ENCODE data around the gene COL5A1.

Gene COL5A1

GRCh38 chr9:134730011-134730760, 88.6 kb downstream of the COL5A1 start:
- no peak for TF ChIP-seq RAD21 (IDR thresholded peaks at IDR 0.05; ENCODE audit: low read depth)
- TF ChIP-seq TAF1 (IDR thresholded peaks at IDR 0.05; ENCODE audit: low read depth), result no peak
- no peak for TF ChIP-seq EP300 (IDR thresholded peaks at IDR 0.05; ENCODE audit: borderline replicate concordance)

- TF ChIP-seq EGR1 (IDR thresholded peaks at IDR 0.05), result no peak
- no peak for TF ChIP-seq CREB1 (IDR thresholded peaks at IDR 0.05; ENCODE audit: low read depth)
Measured at GRCh38 chr9:134730761-134731496, 89.3 kb downstream of the COL5A1 start.

- TF ChIP-seq YY1 (IDR thresholded peaks at IDR 0.05; ENCODE audit: low read depth) (no peak), NFIC (IDR thresholded peaks at IDR 0.05) (no peak), TAF1 (IDR thresholded peaks at IDR 0.05; ENCODE audit: low read depth) (no peak), FOXM1 (IDR thresholded peaks at IDR 0.05; ENCODE audit: borderline replicate concordance, low read depth) (no peak)
Measured at GRCh38 chr9:134731497-134732391, 90.1 kb downstream of the COL5A1 start.

DNA sequence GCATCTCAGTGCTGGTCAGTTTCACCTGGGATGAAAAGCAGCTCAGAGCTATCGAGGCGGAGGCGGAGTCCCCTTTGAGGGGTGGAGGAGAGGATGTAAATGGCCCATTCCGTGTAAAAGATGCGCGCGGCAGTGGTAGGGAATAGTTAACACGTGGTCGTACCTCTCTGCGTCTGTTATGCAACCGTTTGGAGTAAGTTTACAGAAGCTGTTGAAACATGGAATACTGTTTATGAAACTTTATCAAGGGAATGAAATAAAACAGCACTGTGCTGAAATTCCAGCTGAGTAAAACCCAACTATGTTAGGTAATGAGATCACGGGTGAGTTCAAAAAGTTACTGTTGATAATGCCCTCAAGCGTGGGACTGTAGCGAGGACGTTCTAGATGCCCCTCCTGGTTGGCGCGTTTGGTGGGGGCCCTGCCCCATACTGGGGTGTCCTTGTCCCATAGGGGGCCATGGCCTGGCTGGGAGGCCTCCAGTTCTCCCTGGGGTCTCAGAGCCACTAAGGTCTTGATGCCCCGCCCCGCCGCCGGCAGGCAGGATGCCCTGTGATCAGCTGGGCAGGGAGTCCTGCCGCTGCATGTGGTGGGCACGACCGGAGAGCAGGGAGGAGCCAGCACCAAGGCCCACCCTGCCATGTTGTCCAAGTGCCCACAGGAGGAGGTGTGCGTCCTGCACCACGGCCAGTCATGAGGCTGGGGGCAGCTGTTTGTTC, 90.9 kb downstream of the COL5A1 start:
- TF ChIP-seq EP300 (IDR thresholded peaks at IDR 0.05; ENCODE audit: borderline replicate concordance) (no peak), CREB1 (IDR thresholded peaks at IDR 0.05; ENCODE audit: low read depth) (no peak), TCF12 (IDR thresholded peaks at IDR 0.05; ENCODE audit: low read depth) (no peak), YY1 (IDR thresholded peaks at IDR 0.05; ENCODE audit: low read depth) (no peak), NFIC (IDR thresholded peaks at IDR 0.05) (no peak)

DNA sequence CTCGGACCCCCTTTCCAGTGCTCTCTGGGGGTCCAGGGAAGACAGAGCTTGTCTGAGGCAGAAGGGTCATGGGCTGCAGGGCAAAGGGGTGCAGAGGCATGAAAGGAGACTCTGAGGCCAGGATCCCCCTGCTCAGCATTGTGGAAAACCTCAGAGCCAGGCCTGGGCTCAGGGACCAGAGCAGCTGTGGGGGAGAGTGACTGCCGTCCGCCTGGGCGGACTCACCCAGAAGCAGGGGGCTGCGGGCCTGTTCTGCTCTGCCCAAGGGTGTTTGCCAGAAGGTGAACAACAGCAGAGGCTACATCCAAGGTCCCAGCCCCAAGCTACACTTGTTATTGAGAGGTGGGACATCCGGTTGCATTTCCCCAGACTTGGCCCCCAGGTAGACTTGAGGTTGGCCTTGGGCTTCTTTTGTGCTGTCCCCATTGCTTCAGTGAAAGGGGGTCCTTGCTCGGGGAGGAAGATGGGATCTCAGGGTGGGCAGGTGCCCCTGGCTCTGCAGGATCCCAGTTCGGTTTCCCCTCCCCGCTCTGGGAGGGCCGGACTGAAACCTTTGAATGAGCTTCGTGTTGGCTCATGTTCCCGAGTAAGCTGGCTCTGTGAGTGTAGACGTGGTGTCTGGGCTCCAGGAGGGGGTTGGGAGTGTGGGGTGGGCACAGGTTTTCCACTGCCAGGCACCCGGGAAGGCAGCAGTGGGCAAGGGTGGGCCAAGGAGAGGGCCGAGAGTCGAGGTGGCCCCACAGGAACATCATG, 92.1 kb downstream of the COL5A1 start:
- TF ChIP-seq NFIC (IDR thresholded peaks at IDR 0.05) (no peak), RAD21 (IDR thresholded peaks at IDR 0.05; ENCODE audit: low read depth) (no peak), CREB1 (IDR thresholded peaks at IDR 0.05; ENCODE audit: low read depth) (no peak), EP300 (IDR thresholded peaks at IDR 0.05; ENCODE audit: borderline replicate concordance) (no peak), FOXM1 (IDR thresholded peaks at IDR 0.05; ENCODE audit: borderline replicate concordance, low read depth) (no peak), ZBTB7A (IDR thresholded peaks at IDR 0.05; ENCODE audit: low read depth) (no peak), TAF1 (IDR thresholded peaks at IDR 0.05; ENCODE audit: low read depth) (no peak), EGR1 (IDR thresholded peaks at IDR 0.05) (no peak), YY1 (IDR thresholded peaks at IDR 0.05; ENCODE audit: low read depth) (no peak), TCF12 (IDR thresholded peaks at IDR 0.05; ENCODE audit: low read depth) (no peak), TEAD4 (IDR thresholded peaks at IDR 0.05) (no peak), MAX (IDR thresholded peaks at IDR 0.05) (no peak)
- TF ChIP-seq, protein P1, sequence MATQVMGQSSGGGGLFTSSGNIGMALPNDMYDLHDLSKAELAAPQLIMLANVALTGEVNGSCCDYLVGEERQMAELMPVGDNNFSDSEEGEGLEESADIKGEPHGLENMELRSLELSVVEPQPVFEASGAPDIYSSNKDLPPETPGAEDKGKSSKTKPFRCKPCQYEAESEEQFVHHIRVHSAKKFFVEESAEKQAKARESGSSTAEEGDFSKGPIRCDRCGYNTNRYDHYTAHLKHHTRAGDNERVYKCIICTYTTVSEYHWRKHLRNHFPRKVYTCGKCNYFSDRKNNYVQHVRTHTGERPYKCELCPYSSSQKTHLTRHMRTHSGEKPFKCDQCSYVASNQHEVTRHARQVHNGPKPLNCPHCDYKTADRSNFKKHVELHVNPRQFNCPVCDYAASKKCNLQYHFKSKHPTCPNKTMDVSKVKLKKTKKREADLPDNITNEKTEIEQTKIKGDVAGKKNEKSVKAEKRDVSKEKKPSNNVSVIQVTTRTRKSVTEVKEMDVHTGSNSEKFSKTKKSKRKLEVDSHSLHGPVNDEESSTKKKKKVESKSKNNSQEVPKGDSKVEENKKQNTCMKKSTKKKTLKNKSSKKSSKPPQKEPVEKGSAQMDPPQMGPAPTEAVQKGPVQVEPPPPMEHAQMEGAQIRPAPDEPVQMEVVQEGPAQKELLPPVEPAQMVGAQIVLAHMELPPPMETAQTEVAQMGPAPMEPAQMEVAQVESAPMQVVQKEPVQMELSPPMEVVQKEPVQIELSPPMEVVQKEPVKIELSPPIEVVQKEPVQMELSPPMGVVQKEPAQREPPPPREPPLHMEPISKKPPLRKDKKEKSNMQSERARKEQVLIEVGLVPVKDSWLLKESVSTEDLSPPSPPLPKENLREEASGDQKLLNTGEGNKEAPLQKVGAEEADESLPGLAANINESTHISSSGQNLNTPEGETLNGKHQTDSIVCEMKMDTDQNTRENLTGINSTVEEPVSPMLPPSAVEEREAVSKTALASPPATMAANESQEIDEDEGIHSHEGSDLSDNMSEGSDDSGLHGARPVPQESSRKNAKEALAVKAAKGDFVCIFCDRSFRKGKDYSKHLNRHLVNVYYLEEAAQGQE (IDR thresholded peaks at IDR 0.05; ENCODE audit: low read depth), result no peak

DNA sequence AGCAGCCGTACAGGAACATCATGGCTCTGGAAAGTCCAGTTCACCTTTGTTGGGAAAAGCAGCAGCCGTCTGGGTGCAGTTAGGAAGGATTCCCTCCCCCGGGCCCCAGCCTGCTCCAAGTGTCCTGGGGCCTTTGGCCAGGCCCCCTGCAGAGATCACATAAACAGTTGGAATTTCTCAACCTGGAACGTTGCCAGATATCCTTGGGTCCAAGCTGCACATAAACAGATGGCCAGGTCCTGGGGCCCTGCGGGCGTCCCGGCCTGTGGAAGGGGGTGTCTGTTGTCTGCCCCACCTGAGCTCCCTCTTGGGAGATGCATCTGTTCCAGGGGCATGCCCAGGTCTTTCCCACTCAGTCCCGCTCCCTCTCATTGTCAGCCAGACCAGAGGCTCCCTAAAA, 92.7 kb downstream of the COL5A1 start:
- TF ChIP-seq NFIC (IDR thresholded peaks at IDR 0.05) (peak; percentile 55), CEBPB (IDR thresholded peaks at IDR 0.05) (no peak)

DNA sequence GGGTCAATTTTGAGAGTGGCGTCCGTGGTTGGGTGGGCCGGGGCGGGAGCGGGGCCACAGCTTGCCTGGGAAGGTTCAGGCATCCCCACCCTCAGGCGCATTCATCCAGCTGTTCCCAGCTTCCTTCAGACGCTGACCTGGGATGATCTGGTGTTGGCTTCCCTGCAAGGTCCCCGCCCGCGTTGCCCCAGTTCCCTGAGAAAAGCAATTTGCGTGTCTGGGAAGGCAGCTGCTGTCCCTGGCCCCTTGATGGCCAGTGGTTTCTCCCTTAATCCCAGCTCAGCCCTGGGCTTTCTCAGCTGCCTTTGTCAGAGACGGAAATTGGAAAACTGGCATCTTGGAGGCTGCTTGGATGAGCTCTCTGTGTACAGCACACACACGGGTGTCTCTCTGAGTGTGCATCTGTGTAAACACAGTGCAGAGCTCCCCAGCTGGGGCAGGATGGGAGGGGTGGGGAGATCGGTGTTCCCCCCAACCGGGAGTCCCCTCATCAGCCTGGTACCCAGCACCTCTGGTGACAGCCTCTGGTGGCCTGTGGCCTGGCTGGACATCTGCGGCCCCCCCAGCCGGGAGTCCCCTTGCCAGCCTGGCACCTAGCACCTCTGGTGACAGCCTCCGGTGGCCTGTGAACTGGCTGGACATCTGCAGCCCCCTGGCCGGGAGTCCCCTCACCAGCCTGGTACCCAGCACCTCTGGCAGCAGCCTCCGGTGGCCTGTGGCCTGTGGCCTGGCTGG, 94.0 kb downstream of the COL5A1 start:
- TF ChIP-seq RAD21 (IDR thresholded peaks at IDR 0.05; ENCODE audit: low read depth) (no peak), EP300 (IDR thresholded peaks at IDR 0.05; ENCODE audit: borderline replicate concordance) (no peak)

All from Ishikawa (cell line).